Activated T-cell treated with anti-CD3 and anti-CD28 coated beads, Interleukin-2, amount 50 U/mL, for 1 hour (primary cell): ENCODE measurements around the gene GSTM5.
A peak's percentile ranks its signal among the peaks of the same experiment; 100 is the strongest.
"Not testable (repeated sequence)": the region's sequence is repeated elsewhere in the genome, so short reads cannot be mapped to it uniquely, and the experiment has no call there.

Experiments used
- DNase-seq: peaks from one replicate; pipeline ENCODE4 v3.0.0-alpha.2; 2020

GSTM5 gene

GRCh38 chr1:109711593-109712320, at the start of gene GSTM5:
GSTM5 (plus strand) TSS chr1:109712251; CDS start chr1:109712313, 62 bp downstream.
- DNase-seq, result not testable (repeated sequence)

DNA sequence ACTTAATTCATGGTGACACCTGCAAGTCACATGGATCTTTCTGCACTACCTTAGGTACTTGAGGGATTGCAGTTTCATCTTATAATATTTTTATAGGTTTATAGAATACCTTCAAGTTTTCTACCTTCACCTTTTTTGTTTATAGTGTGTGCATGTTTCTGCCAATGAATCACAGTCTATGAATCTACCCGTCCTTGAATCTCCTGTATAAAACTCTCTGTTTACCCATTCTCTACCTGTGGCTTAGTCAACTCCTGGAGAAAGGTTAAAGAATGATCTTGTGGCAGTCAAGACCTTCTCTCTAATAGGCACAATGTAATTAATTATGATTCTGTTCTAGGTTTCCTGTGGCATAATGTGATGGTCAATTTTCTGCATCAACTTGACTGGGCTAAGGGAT, 47.4 kb upstream of the GSTM5 start:
- DNase-seq, result no peak

DNA sequence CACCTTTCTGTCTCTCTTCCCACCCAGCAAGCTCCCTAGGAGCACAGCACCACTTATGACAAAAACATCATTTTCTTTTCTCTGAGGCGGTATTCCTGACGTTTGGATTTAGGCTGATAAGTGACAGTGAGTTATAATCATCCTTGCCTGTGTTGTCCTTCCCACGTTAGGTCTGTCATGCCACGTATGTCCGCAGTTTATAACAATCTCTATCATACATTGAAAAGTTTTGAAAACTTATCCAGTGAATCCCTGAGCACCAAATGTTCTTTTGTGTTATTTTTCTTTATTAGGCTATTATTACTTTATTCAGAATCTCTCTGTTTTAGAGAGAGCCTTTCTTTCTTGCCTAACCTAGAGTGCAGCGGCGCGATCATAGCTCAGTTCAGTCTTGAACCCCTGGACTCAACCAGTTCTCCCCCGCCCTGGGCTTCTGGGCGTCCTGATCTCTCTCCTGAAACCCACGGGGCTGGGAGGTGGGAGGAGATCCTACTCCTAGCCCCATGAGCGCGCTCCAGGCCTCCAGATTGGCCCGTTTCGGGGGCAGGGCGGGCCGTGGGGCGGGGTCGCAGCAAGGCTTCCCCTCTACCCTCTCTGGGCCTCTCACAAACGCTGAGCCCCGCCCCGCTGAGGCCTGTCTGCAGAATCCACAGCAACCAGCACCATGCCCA, 44.5 kb upstream of the GSTM5 start, which contains the start of gene GSTM2:
Gene GSTM2 (plus strand): TSS at position 606 of the 671 bp plus-strand sequence. CDS start 59 bp downstream, at position 665.
- peak; percentile 85 for DNase-seq

- DNase-seq, result no peak
Observed at GRCh38 chr1:109668123-109668775, 43.8 kb upstream of the GSTM5 start.

GRCh38 chr1:109669246-109669948, 42.7 kb upstream of the GSTM5 start:
- no peak for DNase-seq

DNA sequence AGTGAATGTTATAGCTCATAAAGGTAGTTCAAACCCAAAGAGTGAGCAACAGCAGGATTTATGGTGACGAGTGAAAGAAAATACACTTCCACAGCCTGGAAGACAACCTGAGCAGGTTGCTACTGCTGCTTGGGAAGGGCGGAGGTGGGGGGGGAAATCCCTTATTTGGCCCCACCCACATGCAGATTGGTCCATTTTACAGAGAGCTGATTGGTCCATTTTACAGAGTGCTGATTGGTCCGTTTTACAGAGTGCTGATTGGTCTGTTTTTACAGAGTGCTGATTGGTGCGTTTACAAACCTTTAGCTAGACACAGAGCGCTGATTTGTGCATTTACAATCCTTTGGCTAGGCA, 42.1 kb upstream of the GSTM5 start:
- DNase-seq, result not testable (repeated sequence)

- no peak for DNase-seq
Observed at GRCh38 chr1:109671067-109671466, 41.0 kb upstream of the GSTM5 start.

DNA sequence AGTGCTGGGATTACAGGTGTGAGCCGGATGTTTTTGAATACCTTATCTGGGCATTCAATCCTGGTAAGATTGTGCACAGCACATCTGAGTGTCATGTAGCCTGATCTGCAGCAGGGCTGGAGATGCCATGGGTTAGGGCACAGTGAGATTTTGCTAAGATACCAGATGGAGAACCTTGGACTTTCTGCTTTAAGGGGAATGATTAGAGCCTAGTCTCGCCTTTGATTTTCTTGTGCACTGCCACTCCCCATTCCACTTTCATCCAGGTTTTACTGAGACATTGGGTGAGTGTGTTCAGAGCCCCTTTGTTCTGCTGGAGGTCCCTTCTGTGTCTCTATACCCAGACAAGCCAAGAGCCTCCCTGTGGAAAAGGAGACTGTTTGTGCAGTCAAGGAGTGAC, 38.2 kb upstream of the GSTM5 start:
- DNase-seq, result not testable (repeated sequence)

DNA sequence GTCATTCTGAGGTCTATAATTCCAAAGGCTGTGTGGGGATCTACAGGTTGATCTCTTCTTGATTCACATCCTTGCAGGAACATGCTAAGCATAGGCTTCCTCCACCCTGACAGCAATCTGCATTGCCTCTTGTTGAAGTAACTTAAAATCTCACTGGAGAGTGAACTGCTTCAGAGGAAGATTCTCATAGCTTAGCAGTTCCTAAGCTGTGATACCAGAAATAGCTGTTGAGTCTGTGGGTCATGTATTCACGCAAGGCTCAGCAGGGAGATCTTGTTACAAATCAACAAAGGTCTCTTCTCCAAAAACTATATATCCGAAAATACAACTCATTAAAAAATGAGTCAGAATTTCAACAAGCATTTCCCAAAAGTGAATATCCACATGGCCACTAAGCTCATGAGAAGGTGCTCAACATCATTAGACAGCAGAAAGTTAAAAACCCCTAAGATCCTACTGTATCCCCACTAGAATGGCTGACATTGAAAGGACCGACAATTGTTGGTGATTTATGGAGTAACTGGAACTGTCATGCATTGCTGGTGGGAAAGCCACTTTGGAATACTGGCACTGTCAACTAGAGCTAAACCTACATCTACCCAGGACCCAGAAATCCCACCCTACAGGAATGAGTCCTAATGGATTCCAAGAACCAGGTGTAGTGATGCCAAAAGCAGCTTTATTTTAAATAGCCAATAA, 35.2 kb upstream of the GSTM5 start:
- not testable (repeated sequence) for DNase-seq

DNA sequence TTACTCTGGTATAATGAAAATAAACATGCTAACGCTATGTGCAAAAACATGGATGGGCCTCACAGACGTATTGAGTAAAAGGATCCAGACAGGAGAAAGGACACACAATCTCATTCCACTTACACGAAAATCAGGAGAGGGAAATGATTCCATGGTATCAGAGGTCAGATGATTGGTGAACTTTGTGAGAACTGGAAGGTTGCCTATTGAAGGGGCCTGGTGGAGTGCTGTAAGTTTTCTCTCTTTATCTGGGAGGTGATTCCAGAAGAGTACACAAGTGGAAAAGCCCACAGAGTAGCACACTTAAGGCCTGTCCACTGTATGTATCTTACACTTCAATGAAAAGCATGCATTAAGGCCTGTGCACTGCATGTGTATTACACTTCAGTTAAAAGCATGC, 34.6 kb upstream of the GSTM5 start:
- no peak for DNase-seq

DNA sequence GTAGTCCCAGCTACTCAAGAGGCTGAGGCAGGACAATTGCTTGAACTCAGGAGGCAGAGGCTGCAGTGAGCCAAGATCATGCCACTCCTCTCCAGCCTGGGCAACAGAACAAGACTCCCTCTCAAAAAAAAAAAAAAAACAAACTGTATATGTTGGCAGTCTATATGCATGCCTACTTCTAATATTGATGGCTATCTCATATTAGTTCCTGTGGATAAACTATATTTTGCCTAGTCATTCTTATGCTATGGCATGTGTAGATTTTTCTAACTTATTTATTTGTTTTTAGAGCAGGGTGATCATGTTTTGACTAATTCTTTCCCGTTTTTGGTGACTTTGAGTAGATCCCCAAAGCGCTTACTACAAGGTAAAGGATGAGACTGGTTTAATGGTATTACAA, 33.4 kb upstream of the GSTM5 start:
- DNase-seq, result not testable (repeated sequence)

DNA sequence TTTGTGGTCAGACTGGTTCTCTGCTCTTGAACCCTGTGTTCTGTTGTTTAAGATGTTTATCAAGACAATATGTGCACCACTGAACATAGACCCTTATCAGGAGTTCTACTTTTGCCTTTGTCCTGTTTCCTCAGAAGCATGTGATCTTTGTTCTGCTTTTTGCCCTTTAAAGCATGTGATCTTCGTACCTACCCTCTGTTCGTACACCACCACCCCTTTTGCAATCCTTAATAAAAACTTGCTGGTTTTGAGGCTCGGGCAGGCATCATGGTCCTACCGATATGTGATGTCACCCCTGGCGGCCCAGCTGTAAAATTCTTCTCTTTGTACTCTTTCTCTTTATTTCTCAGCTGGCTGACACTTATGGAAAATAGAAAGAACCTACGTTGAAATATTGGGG, 27.3 kb upstream of the GSTM5 start:
- DNase-seq, result not testable (repeated sequence)

- not testable (repeated sequence) for DNase-seq
Observed at GRCh38 chr1:109685399-109685798, 26.7 kb upstream of the GSTM5 start.

GRCh38 chr1:109685890-109686289, 26.2 kb upstream of the GSTM5 start:
- DNase-seq, result not testable (repeated sequence)

DNA sequence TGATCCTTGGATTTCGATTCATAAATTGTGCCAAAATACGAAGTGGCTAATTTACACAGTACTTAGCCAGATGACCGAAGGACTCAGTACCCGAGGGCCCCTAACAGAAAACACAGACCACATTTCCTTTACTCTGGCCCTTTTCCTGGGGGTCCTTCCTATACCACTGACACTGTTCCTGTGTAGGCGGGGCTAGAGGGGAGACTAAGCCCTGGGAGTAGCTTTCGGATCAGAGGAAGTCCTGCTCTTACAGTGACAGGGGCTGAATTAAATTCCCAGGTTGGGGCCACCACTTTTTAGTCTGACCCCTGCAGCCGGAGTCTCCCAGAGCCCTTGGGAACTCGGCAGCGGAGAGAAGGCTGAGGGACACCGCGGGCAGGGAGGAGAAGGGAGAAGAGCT, 24.9 kb upstream of the GSTM5 start:
- not testable (repeated sequence) for DNase-seq

DNA sequence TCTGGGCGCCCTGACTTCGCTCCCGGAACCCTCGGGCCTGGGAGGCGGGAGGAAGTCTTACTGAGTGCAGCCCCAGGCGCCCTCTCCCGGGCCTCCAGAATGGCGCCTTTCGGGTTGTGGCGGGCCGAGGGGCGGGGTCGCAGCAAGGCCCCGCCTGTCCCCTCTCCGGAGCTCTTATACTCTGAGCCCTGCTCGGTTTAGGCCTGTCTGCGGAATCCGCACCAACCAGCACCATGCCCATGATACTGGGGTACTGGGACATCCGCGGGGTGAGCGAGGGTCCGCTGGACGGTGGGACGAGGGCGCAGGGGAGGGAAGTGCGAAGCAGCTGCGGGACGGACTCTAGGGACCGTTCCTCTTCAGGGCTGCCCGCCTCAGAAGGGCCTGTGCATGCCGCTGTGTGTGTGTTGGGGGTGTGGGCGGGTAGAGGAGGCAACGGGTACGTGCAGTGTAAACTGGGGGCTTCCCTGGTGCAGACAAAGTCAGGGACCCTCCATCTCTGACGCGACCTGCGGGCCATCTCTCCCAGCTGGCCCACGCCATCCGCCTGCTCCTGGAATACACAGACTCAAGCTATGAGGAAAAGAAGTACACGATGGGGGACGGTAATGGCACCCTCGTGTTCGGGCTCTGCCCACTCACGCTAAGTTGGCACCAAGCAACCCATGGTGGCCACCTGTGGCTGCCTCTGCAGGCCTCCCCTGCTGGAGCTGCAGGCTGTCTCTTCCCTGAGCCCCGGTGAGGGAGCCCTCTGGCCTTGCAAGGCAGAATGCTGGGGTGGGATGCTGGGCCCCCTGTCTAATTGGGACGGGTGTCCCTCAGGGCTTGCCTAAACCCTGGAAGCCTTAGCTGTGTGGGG, 24.2 kb upstream of the GSTM5 start, which contains the start of gene GSTM1:
Gene GSTM1 (plus strand): TSS at position 177 of the 859 bp plus-strand sequence. CDS start 57 bp downstream, at position 234.
- DNase-seq, result peak; percentile 89

DNA sequence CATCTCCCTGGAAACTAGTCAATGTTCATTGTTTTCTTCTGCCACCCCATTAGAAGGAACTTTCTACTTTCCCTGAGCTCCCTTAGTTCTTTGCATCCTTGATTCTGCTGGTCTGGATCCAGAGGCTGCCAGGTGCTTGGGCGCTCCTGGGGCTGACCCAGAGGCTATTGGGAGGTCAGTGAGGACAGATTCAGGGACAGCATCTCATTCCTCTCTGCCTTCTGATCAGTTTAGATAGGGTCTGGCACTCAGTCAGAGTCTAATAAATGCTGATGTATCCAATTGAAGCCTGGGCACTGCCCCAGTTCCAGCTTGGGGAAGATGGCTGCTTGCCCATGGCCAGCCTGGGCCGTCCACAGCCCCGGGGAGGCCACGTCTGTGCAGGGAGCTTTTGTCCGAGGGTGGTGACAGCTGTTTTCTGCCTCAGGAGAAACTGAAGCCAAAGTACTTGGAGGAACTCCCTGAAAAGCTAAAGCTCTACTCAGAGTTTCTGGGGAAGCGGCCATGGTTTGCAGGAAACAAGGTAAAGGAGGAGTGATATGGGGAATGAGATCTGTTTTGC, 22.1 kb upstream of the GSTM5 start:
- DNase-seq, result no peak

GRCh38 chr1:109691759-109692158, 20.3 kb upstream of the GSTM5 start:
- no peak for DNase-seq

DNA sequence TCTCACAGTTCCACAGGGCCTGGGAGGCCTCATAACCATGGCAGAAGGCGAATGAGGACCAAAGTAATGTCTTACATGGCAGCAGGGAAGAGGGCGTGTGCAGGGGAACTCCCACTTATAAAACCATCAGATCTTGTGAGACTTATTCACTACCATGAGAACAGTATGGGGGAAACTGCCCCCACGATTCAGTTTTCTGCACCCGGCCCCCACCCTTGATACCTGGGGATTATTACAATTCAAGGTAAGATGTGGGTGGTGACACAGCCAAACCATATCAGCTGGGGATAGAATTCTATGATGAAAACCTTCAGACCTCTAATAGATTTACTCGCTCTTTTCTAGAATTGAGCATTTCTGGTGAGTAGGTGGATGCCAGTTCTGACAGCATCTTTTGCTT, 17.7 kb upstream of the GSTM5 start:
- DNase-seq, result not testable (repeated sequence)

DNA sequence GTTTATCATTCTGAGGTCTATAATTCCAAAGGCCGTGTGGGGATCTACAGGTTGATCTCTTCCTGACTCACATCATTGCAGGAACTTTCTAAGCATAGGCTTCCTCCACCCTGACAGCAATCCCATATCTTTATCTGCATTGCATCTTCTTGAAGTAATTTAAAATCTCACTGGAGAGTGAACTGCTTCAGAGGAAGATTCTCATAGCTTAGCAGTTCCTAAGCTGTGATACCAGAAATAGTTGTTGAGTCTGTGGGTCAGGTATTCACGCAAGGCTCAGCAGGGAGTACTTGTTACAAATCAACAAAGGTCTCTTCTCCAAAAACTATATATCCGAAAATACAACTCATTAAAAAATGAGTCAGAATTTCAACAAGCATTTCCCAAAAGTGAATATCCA, 16.9 kb upstream of the GSTM5 start:
- not testable (repeated sequence) for DNase-seq

DNA sequence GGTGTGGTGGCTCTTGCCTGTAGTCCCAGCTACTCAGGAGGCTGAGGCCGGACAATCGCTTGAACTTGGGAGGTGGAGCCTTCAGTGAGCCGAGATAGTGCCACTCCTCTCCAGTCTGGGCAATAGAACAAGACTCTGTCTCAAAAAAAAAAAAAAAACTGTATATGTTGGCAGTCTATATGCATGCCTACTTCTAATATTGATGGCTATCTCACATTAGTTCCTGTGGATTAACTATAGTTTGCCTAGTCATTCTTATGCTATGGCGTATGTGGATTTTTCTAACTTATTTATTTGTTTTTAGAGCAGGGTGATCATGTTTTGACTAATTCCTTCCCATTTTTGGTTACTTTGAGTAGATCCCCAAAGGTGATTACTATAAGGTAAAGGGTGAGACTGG, 15.0 kb upstream of the GSTM5 start:
- DNase-seq, result no peak
